ENCODE results near the gene TRAIP.

DNA sequence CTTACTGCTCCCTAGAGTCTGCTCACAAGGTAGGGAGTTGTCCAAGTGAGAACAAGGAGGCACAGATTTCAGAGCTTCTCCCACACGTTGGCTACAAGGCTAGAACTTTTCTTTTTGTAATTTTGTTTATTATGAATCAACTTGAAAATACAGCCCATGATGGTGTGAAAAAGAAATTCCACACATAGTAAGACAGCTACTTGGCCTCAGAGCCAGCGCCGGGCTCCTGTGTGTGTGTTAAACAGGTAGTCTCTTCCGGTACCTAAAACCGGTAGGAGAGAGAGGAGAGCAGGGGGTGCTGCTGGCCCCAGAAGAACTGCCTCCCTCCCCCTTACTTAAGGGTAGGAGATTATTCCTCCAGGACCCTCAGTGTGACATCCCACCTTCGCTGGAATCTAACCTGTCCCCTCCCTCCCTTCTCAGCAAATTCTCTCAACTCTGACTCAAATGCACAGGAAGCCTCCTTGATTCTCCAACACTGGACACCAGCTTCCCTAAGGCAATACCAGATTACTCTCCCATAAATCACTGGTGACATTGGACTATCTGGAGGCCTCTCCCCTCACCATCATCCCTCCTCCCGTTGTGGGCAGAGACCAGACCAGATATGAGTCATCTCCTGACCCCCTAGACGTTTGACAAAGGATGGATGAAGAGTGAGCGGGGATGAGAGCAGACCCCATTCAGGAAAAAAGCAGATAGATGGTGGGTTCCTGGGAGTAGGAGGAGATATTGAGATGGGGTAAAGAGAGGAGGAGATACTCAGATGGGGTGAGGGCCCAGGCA is 65.5 kb downstream of the TRAIP start:
- TF ChIP-seq POLR2AphosphoS5 (IDR thresholded peaks at IDR 0.05; ENCODE audit: insufficient read depth in 1 of 2, low read depth in 1 of 2), result no peak
- TF ChIP-seq, protein P1, sequence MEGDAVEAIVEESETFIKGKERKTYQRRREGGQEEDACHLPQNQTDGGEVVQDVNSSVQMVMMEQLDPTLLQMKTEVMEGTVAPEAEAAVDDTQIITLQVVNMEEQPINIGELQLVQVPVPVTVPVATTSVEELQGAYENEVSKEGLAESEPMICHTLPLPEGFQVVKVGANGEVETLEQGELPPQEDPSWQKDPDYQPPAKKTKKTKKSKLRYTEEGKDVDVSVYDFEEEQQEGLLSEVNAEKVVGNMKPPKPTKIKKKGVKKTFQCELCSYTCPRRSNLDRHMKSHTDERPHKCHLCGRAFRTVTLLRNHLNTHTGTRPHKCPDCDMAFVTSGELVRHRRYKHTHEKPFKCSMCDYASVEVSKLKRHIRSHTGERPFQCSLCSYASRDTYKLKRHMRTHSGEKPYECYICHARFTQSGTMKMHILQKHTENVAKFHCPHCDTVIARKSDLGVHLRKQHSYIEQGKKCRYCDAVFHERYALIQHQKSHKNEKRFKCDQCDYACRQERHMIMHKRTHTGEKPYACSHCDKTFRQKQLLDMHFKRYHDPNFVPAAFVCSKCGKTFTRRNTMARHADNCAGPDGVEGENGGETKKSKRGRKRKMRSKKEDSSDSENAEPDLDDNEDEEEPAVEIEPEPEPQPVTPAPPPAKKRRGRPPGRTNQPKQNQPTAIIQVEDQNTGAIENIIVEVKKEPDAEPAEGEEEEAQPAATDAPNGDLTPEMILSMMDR (IDR thresholded peaks at IDR 0.05), result no peak
- no peak for TF ChIP-seq POLR2A (IDR thresholded peaks at IDR 0.05)

All from vagina (tissue), 2 donors.